GM23338 (cell line): ENCODE measurements around the gene LIPA. TPM values are rescaled to one million over a fixed set of nuclear protein-coding genes. Genes with fewer than 3 reads are reported as not detected.

Experiments used
- ATAC-seq: fragments of 200-7000 bp; cut with Tn5 transposase; 3 replicates; pipeline ENCODE4 v1.9.1; 2020
- DNase-seq: peaks from one replicate; pipeline ENCODE4 v3.0.0-alpha.2; 2015; ENCODE audit warnings: low spot score
- H2AFZ ChIP-seq: fragments of 200-600 bp; sonication (generic); 2 replicates; pipeline ENCODE4 v1.8.0; 2016; ENCODE audit warnings: antibody characterized with exemption, mild to moderate bottlenecking, moderate library complexity
- H3F3A ChIP-seq: fragments of 200-600 bp; sonication (generic); replicated peaks from 2 replicates; pipeline ENCODE4 v1.8.0; 2017; ENCODE audit warnings: antibody characterized with exemption, mixed run types, low read depth
- H3K27ac ChIP-seq: fragments of 200-600 bp; sonication (generic); 2 replicates; pipeline ENCODE4 v1.6.1; 2016; ENCODE audit warnings: low read depth
- H3K27me3 ChIP-seq: fragments of 200-600 bp; sonication (generic); 2 replicates; pipeline ENCODE4 v1.8.0; 2016; ENCODE audit warnings: mild to moderate bottlenecking, mixed run types, moderate library complexity; ENCODE audit not compliant: insufficient read depth
- H3K36me3 ChIP-seq: fragments of 200-600 bp; sonication (generic); 2 replicates; pipeline ENCODE4 v1.8.0; 2016; ENCODE audit warnings: mild to moderate bottlenecking; ENCODE audit not compliant: insufficient read depth
- H3K4me1 ChIP-seq: fragments of 200-600 bp; sonication (generic); 2 replicates; pipeline ENCODE4 v1.8.0; 2016; ENCODE audit warnings: mild to moderate bottlenecking, moderate library complexity; ENCODE audit not compliant: insufficient read depth
- H3K4me2 ChIP-seq: fragments of 200-600 bp; sonication (generic); 2 replicates; pipeline ENCODE4 v1.7.1; 2017; ENCODE audit warnings: mixed run types
- H3K4me3 ChIP-seq: fragments of 200-600 bp; sonication (generic); 2 replicates; pipeline ENCODE4 v1.6.1; 2016; ENCODE audit warnings: mixed run types
- H3K79me2 ChIP-seq: fragments of 200-600 bp; sonication (generic); replicated peaks from 2 replicates; pipeline ENCODE4 v1.8.0; 2017; ENCODE audit warnings: mild to moderate bottlenecking; ENCODE audit not compliant: insufficient read depth
- H3K9me2 ChIP-seq: fragments of 200-600 bp; sonication (generic); 2 replicates; pipeline ENCODE4 v1.8.0; 2017; ENCODE audit not compliant: insufficient read depth
- H4K20me1 ChIP-seq: fragments of 200-600 bp; sonication (generic); replicated peaks from 2 replicates; pipeline ENCODE4 v1.8.0; 2017; ENCODE audit warnings: mild to moderate bottlenecking; ENCODE audit not compliant: insufficient read depth
- H3K27ac Mint-ChIP-seq: 2 replicates; pipeline ENCODE4 v1.8.0; 2020; ENCODE audit warnings: inconsistent platforms, mild to moderate bottlenecking, moderate library complexity, mixed read lengths
- H3K27me3 Mint-ChIP-seq: 3 replicates; pipeline ENCODE4 v1.8.0; 2022; ENCODE audit warnings: low read depth, mild to moderate bottlenecking, moderate library complexity, mixed read lengths, inconsistent platforms; ENCODE audit not compliant: insufficient read depth, poor library complexity
- H3K36me3 Mint-ChIP-seq: 3 replicates; pipeline ENCODE4 v1.8.0; 2021; ENCODE audit warnings: low read depth, mild to moderate bottlenecking, inconsistent platforms, moderate library complexity, mixed read lengths
- H3K4me1 Mint-ChIP-seq: 3 replicates; pipeline ENCODE4 v1.8.0; 2020; ENCODE audit warnings: mild to moderate bottlenecking, inconsistent platforms, mixed read lengths
- H3K4me3 Mint-ChIP-seq: 3 replicates; pipeline ENCODE4 v1.8.0; 2021; ENCODE audit warnings: moderate library complexity, mild to moderate bottlenecking, inconsistent platforms, mixed read lengths
- H3K9me3 Mint-ChIP-seq: 3 replicates; pipeline ENCODE4 v1.8.0; 2020; ENCODE audit warnings: moderate library complexity, mild to moderate bottlenecking, inconsistent platforms, mixed read lengths
- EZH2 ChIP-seq: fragments of 200-600 bp; sonication (generic); IDR thresholded peaks from one replicate; pipeline ENCODE4 v1.8.0; 2017; ENCODE audit warnings: antibody characterized with exemption, mild to moderate bottlenecking, low read depth; ENCODE audit not compliant: unreplicated experiment
- EZH2phosphoT487 ChIP-seq: fragments of 200-600 bp; sonication (generic); IDR thresholded peaks from one replicate; pipeline ENCODE4 v1.8.1; 2018; ENCODE audit warnings: antibody characterized with exemption; ENCODE audit not compliant: unreplicated experiment
- JUNB ChIP-seq: IDR thresholded peaks from one replicate; pipeline ENCODE4 v1.6.1; 2016; ENCODE audit warnings: antibody characterized with exemption; ENCODE audit not compliant: unreplicated experiment
- polyA plus RNA-seq: library from polyadenylated mRNA; unstranded; fragments of >200 nt; fragmentation: Nextera tagmentation; extraction: Ambion mirVana; gene quantifications from 2 replicates; pipeline ENCODE4 v1.2.1, GENCODE V29; 2016
- total RNA-seq: library from RNA; depleted of rRNA; stranded (reverse); fragments of >200 nt; shearing (Covaris generic); gene quantifications from 2 replicates; pipeline ENCODE4 v1.2.3, GENCODE V29; 2014
- TF ChIP-seq, protein P1 (sequence below): IDR thresholded peaks from 2 replicates; pipeline ENCODE4 v1.6.1; 2016; ENCODE audit warnings: antibody characterized with exemption
- TF ChIP-seq, protein P2 (sequence below), 2 experiments: fragments of 200-600 bp in 1 of 2; sonication (generic) in 1 of 2; conservative IDR thresholded peaks; 2 replicates each; pipeline versions ENCODE4 v1.5.1 to v1.6.1; 2016 to 2017; ENCODE audit warnings: antibody characterized with exemption in 2 of 2, low read depth in 2 of 2, mild to moderate bottlenecking in 2 of 2, moderate library complexity in 1 of 2
- TF ChIP-seq, protein P3 (sequence below): IDR thresholded peaks from one replicate; pipeline ENCODE4 v1.6.1; 2018; ENCODE audit warnings: antibody characterized with exemption; ENCODE audit not compliant: unreplicated experiment

The LIPA gene
- total and polyA plus RNA-seq, 2 experiments from 2014 or later, result 37.8 to 86.3 TPM

DNA sequence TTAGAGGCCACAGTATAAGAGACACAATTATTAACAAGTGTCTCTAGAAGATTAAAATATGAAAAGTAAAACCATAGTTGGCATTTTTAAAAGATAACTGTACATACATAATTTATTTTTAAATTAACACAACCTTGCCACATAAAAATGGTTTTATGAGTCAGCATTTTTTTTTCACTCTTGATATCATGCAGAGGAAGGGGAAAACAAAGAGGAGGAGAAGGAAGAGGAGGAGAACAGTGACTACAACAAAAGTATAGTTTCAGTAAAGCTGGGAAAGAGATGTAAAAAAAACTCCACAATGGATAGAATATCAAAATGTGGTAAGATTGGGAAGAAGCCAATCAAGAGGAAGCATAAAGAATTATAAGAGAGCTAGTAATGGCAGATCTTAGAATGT is 78.5 kb downstream of the LIPA start (continued):
- TF ChIP-seq, protein P1, sequence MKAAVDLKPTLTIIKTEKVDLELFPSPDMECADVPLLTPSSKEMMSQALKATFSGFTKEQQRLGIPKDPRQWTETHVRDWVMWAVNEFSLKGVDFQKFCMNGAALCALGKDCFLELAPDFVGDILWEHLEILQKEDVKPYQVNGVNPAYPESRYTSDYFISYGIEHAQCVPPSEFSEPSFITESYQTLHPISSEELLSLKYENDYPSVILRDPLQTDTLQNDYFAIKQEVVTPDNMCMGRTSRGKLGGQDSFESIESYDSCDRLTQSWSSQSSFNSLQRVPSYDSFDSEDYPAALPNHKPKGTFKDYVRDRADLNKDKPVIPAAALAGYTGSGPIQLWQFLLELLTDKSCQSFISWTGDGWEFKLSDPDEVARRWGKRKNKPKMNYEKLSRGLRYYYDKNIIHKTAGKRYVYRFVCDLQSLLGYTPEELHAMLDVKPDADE, result no peak

DNA sequence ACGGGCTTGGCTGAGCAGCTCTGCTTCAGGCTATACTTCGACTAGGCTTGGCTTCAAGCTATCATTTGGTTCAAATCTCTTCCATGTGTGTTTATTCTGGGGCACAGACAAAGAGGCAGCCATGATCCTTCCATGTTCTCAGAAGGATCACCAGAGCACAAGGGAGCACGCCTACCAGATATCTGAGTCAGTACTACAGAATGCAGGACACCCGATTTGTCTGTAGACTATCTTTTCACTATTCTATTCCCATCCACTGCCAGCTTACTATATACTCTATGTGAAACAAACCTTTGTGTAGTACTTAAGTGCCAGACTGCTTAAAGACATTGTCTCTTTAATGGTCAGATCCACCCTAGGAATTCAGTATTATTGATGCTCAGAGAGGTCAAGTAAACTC is 79.6 kb downstream of the LIPA start:
- Mint-ChIP-seq H3K36me3 (no peaks in the 10 kb centered on the region), H3K4me1 (peaks cover 23% of the 10 kb centered on the region), H3K4me3 (no peak overlapping the region), H3K9me3 (no peaks in the 10 kb centered on the region), H3K27me3 (no peaks in the 10 kb centered on the region), H3K27ac (peak overlapping the region; percentile 54; the same call in 1 of the 2 replicates)
- Histone ChIP-seq H3K4me3 (no peak overlapping the region), H3K79me2 (no peaks in the 10 kb centered on the region), H3K27ac (no peak overlapping the region), H3K36me3 (no peaks in the 10 kb centered on the region), H3K27me3 (no peaks in the 10 kb centered on the region), H3F3A (no peaks in the 10 kb centered on the region), H4K20me1 (no peaks in the 10 kb centered on the region), H3K4me2 (0 out of 2 replicates have a peak overlapping the region, but pooled peaks have one; percentile 0), H2AFZ (peak overlapping the region; percentile 35), H3K9me2 (no peaks in the 10 kb centered on the region), H3K4me1 (peaks cover 7% of the 10 kb centered on the region; the same call in 1 of the 2 replicates)
- DNase-seq (no peak), ATAC-seq (no peak)
- TF ChIP-seq, protein P2, sequence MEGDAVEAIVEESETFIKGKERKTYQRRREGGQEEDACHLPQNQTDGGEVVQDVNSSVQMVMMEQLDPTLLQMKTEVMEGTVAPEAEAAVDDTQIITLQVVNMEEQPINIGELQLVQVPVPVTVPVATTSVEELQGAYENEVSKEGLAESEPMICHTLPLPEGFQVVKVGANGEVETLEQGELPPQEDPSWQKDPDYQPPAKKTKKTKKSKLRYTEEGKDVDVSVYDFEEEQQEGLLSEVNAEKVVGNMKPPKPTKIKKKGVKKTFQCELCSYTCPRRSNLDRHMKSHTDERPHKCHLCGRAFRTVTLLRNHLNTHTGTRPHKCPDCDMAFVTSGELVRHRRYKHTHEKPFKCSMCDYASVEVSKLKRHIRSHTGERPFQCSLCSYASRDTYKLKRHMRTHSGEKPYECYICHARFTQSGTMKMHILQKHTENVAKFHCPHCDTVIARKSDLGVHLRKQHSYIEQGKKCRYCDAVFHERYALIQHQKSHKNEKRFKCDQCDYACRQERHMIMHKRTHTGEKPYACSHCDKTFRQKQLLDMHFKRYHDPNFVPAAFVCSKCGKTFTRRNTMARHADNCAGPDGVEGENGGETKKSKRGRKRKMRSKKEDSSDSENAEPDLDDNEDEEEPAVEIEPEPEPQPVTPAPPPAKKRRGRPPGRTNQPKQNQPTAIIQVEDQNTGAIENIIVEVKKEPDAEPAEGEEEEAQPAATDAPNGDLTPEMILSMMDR (conservative IDR thresholded peaks at IDR 0.05; ENCODE audit: low read depth in 2 of 2), result no peak
- TF ChIP-seq JUNB (no peak), EZH2phosphoT487 (no peak), EZH2 (no peak)
- TF ChIP-seq, protein P3, sequence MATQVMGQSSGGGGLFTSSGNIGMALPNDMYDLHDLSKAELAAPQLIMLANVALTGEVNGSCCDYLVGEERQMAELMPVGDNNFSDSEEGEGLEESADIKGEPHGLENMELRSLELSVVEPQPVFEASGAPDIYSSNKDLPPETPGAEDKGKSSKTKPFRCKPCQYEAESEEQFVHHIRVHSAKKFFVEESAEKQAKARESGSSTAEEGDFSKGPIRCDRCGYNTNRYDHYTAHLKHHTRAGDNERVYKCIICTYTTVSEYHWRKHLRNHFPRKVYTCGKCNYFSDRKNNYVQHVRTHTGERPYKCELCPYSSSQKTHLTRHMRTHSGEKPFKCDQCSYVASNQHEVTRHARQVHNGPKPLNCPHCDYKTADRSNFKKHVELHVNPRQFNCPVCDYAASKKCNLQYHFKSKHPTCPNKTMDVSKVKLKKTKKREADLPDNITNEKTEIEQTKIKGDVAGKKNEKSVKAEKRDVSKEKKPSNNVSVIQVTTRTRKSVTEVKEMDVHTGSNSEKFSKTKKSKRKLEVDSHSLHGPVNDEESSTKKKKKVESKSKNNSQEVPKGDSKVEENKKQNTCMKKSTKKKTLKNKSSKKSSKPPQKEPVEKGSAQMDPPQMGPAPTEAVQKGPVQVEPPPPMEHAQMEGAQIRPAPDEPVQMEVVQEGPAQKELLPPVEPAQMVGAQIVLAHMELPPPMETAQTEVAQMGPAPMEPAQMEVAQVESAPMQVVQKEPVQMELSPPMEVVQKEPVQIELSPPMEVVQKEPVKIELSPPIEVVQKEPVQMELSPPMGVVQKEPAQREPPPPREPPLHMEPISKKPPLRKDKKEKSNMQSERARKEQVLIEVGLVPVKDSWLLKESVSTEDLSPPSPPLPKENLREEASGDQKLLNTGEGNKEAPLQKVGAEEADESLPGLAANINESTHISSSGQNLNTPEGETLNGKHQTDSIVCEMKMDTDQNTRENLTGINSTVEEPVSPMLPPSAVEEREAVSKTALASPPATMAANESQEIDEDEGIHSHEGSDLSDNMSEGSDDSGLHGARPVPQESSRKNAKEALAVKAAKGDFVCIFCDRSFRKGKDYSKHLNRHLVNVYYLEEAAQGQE, result no peak
